GM21723 (cell line): ENCODE results near the gene RHBDL1.
"Not testable (repeated sequence)": the region's sequence is repeated elsewhere in the genome, so short reads cannot be mapped to it uniquely, and the experiment has no call there.

Experiments
- ATAC-seq: cut with Tn5 transposase; IDR thresholded peaks from one replicate; pipeline ENCODE4 v1.9.1; 2021; ENCODE audit warnings: mild to moderate bottlenecking, moderate library complexity; ENCODE audit not compliant: unreplicated experiment

The RHBDL1 gene

GRCh38 chr16:684071-684794, 8.8 kb downstream of the RHBDL1 start, which contains the start of gene JMJD8:
Gene JMJD8, minus strand, starts transcription at chr16:684334. Its CDS starts 15 bp downstream, at chr16:684319.
- peak; percentile 59 for ATAC-seq

- no peak for ATAC-seq
Measured at GRCh38 chr16:684961-685696, 9.7 kb downstream of the RHBDL1 start.

GRCh38 chr16:685967-686366, 10.5 kb downstream of the RHBDL1 start:
- ATAC-seq, result no peak

- ATAC-seq, result no peak
Measured at GRCh38 chr16:686459-687260, 11.2 kb downstream of the RHBDL1 start.

- no peak for ATAC-seq
Measured at GRCh38 chr16:687499-687898, 12.0 kb downstream of the RHBDL1 start.

GRCh38 chr16:689175-689897, 13.9 kb downstream of the RHBDL1 start:
- no peak for ATAC-seq

GRCh38 chr16:691242-691641, 15.8 kb downstream of the RHBDL1 start:
- not testable (repeated sequence) for ATAC-seq

GRCh38 chr16:692356-693108, 17.1 kb downstream of the RHBDL1 start:
- no peak for ATAC-seq

- no peak for ATAC-seq
Measured at GRCh38 chr16:693364-693763, 17.9 kb downstream of the RHBDL1 start.

- no peak for ATAC-seq
Measured at GRCh38 chr16:693766-694165, 18.3 kb downstream of the RHBDL1 start.

GRCh38 chr16:694187-694862, 18.9 kb downstream of the RHBDL1 start:
- no peak for ATAC-seq

- ATAC-seq, result no peak
Measured at GRCh38 chr16:694863-695354, 19.4 kb downstream of the RHBDL1 start.

- ATAC-seq, result no peak
Measured at GRCh38 chr16:695355-696089, 20.1 kb downstream of the RHBDL1 start.

GRCh38 chr16:698911-699671, 23.6 kb downstream of the RHBDL1 start:
- ATAC-seq, result no peak

- ATAC-seq, result no peak
Measured at GRCh38 chr16:700684-701584, 25.5 kb downstream of the RHBDL1 start.

GRCh38 chr16:702341-702740, 26.9 kb downstream of the RHBDL1 start:
- no peak for ATAC-seq

- no peak for ATAC-seq
Measured at GRCh38 chr16:703406-703805, 27.9 kb downstream of the RHBDL1 start.
